DMS114 treated with DMSO at 0.1 percent for 48 hours (cell line): Measurements from ENCODE around the gene BMP5.

ENCODE experiments used
- DNase-seq: peaks from one replicate; lab custom pipeline; 2025; ENCODE audit not compliant: unreplicated experiment; lab: John Stamatoyannopoulos, UW

Gene BMP5

GRCh38 chr6:55726144-55726543 lies 149.2 kb downstream of the BMP5 start:
- DNase-seq, result no peak

DNA sequence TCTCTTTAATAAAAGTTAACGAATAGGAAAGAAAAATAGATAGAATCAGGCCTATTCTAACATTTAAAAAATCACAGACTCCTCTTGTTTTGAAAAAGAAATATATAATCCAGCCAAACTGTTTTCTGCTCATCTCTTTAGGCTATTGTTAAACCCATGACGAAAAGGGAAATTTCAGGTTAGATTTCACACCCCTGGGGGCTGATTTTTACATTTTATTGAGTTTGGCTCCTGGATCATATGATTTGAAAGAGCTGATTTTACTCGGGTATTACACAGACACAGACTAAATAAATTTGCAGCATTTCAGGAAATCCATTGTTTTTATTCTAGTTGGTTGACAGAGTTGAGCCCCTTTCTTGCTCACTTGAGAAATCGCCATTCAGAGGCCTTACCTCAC lies 160.6 kb downstream of the BMP5 start:
- no peak for DNase-seq

DNA sequence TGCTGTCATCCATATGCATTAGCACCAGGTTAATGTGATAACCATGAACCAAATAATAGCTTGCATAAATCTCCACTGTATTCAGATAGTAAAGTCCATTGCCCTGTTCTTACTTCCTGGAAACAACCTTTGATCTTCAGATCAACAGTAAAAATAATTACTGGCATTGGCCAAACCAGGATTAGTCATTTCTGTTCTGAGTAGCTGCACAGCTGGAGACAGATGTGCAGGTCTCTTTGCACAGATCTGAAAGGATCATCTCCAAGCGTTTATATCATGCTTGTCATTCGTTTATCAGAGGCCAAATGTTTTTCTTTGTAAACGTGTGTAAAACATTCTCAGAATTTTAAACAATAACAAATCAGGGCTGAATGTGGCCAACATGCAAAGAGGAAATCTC lies 162.0 kb downstream of the BMP5 start:
- no peak for DNase-seq

DNA sequence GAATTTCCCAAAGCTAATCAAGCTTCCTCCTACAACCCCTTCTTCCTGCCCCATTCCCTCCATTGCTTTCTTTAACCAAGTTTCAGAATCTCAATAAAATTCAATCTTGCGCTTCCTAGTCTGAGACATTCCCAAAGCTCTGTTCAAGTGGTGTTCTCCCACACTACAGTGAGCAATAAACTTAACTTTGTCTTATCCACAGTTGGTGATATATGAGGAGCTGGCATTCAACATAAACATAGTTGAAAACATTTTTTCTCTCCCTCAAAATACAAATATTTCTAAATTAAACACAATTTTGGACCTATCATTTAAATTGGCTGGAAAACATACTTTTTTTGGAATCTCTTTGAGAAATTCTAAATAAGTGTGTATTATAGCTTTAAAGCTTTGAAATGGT lies 166.7 kb downstream of the BMP5 start:
- no peak for DNase-seq

DNA sequence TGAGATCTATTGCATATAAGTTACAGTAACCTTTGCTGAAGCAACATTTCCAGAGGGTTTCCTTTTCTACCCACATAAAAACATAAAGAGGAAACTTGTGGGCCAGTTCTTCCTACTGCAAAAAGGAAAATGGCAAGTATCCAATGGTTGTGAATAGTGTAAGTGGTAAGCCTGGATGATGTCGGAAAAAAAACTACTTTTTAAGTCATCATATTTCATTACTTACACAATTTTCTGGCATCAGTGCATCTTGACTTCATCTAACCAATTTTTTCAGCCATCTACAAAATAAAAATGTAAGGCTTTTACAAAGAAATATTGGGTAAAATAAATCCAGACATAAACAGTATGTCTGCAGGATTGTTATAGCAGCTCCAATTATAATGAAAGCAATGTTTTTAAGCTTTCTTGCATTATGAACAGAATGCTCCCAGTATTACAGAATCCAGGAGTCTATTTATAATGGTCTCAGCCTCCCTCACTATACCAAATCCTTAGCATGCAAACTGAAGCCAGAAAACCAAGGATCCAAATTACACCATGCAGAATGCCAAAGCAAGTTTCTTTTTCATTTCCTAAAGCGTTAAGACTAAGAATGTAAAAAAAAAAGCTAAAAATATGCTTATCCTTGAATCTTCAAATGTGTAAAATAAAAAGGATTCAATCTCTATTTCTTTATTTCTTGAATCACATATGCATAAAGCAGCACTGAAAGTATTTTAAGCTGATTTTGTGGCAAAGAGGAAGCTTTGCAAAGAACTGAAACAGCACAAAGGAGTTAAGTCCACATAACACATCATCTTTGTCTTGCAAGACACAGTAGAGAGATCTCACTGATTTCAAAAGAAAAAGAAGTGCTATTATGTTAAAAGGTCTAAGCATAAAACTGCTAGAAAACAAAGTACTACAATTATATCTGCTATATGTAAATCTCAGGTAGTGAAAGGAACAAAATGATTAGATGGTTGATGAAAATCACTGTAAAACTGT lies 169.6 kb downstream of the BMP5 start:
- DNase-seq, result no peak

GRCh38 chr6:55704421-55704820 lies 171.0 kb downstream of the BMP5 start:
- no peak for DNase-seq
